GM12864 (cell line): ENCODE results near the gene ICAM1.
A peak's percentile ranks its signal among the peaks of the same experiment; 100 is the strongest.

Experiments
- DNase-seq: peaks from one replicate; pipeline ENCODE4 v3.0.0-alpha.2; 2011; ENCODE audit warnings: low read depth
- H3K4me3 ChIP-seq: 2 replicates; pipeline ENCODE4 v1.5.1; 2011; ENCODE audit warnings: mild to moderate bottlenecking, low read depth, low read length, control low read depth
- CTCF ChIP-seq: IDR thresholded peaks from 2 replicates; pipeline ENCODE4 v1.5.1; 2011; ENCODE audit warnings: low read depth, mild to moderate bottlenecking, moderate library complexity, low read length, control low read depth, inconsistent platforms; ENCODE audit errors: missing control alignments

Gene ICAM1

DNA sequence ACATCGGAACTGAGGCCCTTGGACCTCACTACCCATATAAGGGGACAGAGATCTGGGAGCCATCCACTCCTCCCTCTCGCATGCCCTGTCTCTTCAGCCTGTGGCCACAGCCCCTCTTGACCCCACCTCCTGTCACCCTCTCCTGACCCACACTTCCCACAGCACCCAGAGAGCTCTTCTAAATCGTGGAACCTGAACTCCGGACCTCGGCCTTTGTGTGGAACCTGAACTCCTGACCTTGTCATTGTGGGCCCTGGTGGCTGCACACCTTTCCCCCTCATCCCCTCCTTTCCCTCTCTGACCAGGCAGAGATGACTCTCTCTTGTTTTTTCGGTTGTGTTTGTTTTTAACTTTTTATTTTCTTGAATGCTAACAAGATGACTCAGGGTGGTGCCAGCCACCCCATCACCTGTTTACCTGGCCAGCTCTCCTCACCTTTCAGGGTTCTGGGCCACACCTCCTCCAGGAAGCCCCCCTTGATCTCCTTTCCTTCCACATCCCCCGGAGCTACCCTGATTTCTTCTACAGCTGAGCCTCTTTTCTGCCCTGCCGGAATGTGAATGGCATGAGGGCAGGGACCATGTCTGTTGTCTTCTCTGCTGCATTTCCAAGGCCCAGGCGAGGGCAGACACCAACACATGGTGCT lies 13.8 kb upstream of the ICAM1 start:
- TF ChIP-seq CTCF: no peak
- DNase-seq: no peak
- H3K4me3 ChIP-seq: no peak overlapping the region

DNA sequence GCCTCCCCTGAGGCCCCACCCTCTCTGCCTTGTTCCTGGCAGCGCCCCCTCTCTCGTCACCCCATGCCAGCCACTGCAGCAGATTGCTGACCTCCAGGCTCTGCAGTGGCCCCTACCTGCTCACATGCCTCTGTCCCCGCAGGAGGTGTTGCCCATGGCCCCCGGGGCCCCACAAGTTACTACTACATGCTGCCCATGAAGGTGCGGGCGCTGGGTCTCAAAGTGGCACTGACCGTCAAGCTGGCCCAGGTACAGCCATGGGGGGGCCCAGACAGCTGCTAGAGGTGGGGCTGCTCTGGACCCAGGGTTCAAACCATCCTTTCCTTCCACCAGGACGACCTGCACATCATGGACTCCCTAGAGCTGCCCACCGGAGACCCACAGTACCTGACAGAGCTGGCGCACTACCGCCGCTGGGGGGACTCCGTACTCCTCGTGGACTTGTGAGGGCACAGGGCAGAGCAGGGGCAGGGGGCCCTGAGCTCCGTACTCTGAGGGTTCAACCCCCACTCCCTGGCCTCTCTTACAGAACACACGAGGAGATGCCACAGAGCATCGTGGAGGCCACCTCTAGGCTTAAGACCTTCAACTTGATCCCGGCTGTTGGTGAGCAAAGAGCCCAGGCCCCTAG lies 12.7 kb upstream of the ICAM1 start:
- TF ChIP-seq CTCF: no peak
- no peak overlapping the region for H3K4me3 ChIP-seq
- no peak for DNase-seq

DNA sequence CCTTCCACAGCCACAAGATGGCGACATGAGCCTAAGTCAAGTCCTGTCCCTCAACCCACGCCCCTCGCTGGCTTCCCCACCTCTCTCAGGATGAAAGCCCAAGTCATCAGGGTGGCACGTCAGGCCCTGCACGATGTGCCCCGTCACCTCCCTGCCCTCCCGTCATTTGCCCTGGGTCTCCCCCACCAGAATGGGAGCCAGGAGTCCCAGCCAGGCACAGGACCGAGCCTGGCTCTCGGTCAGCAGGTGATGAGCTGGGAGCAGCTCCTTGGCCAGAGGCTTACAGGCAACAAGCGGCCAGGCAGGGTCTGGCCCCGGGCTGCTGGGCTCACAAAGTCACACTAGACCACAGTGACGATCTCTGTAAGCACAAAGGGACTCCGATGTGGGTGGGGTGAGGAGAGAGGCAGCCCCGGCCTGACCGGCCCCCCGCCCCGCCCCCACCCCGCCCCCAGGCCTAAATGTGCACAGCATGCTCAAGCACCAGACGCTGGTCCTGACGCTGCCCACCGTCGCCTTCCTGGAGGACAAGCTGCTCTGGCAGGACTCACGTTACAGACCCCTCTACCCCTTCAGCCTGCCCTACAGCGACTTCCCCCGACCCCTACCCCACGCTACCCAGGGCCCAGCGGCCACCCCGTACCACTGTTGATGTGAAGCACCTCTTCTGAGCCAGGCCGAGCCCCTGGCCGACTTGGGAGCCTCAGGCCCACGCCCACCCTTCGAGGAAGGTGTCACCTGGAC lies 11.6 kb upstream of the ICAM1 start:
- DNase-seq: peak; percentile 86
- H3K4me3 ChIP-seq: no peak overlapping the region
- peak; percentile 86 for TF ChIP-seq CTCF

DNA sequence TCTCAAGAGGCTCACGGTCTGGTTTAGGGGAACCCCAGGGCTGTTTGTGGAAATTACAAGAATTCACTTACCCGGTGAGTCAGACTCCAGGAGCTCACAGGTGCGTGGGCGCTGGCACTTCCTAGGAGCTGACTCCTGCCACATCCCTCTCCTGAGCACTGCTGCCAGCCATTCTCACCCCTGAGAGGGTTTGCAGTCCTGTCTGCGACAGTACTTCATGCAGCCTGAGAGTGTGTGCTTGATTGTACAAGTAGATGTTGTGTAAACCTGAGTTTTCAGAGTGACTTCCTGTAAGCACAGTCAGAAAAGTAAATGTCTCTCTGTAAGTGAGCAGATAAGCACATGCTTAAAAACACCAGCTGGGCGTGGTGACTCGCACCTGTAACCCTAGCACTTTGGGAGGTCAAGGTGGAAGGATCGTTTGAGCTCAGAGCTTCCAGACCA lies 10.8 kb upstream of the ICAM1 start:
- H3K4me3 ChIP-seq: no peak overlapping the region
- TF ChIP-seq CTCF: no peak
- DNase-seq: no peak

DNA sequence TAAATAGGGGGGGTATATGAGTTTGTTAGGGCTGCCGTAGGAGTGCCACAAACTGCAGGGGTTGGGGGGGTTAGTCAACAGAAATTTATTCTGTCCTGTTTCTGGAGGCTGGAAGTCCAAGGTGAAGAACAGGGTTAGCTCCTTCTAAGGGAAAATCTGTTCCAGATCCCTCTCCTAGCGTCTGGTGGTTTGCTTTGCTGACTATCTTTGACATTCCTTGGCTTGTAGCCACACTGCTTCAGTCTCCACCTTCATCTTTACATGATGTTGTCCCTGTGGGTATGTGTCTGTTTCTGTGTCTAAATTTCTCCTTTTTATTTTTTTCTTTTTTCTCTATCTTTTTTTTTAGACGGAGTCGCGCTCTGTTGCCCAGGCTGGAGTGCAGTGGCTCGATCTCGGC lies 8.1 kb upstream of the ICAM1 start:
- no peak for DNase-seq
- no peak for TF ChIP-seq CTCF
- no peak overlapping the region for H3K4me3 ChIP-seq

DNA sequence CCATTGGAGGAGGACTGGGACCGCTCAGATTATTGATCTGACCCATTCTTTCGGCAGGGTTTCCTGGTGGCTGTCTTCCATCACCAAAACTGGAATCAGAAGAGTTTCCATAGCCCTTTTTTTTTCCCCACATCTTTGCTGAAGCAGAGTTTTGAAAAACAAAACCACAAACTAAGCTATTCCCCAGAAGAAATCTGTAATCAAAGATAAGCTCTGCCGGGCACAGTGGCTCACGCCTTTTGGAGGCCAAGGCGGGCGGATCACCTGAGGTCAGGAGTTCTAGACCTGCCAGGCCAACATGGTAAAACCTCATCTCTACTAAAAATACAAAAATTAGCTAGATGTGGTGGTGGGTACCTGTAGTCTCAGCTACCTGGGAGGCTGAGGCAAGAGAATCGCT lies 4.2 kb upstream of the ICAM1 start:
- TF ChIP-seq CTCF: no peak
- H3K4me3 ChIP-seq: no peak overlapping the region
- DNase-seq: no peak
